Omental fat pad (tissue), 4 donors: ENCODE measurements around the gene HSP90AA1. TPM values are rescaled to one million over a fixed set of nuclear protein-coding genes. Genes with fewer than 3 reads are reported as not detected.
"Not testable (repeated sequence)": the region's sequence is repeated elsewhere in the genome, so short reads cannot be mapped to it uniquely, and the experiment has no call there.

Source experiments
- ATAC-seq: fragments of 150-250 bp; one replicate; pipeline ENCODE4 v1.9.1; 2016; ENCODE audit warnings: mild to moderate bottlenecking, moderate library complexity; ENCODE audit not compliant: low FRiP score
- DNase-seq: peaks from one replicate; pipeline ENCODE4 v3.0.0-alpha.2; 2019; ENCODE audit warnings: low spot score
- total RNA-seq, 4 donors: library from RNA; depleted of rRNA; stranded (reverse); fragments of >200 nt; gene quantifications; one replicate each; pipeline ENCODE4 v1.1.0, GENCODE V29; 2016
- TF ChIP-seq, protein P1 (sequence below), 3 donors: fragments of 450-650 bp; IDR thresholded peaks; one replicate each; pipeline ENCODE4 v1.5.1; 2016 to 2017; ENCODE audit warnings: antibody characterized with exemption in 3 of 3, mild to moderate bottlenecking in 3 of 3, moderate library complexity in 2 of 3

HSP90AA1 gene
- total RNA-seq: 1,000 to 10,000 TPM in 1 of 4 donors, 100 to 1,000 TPM in 3; 453 to 1,533 (median 691) TPM

DNA sequence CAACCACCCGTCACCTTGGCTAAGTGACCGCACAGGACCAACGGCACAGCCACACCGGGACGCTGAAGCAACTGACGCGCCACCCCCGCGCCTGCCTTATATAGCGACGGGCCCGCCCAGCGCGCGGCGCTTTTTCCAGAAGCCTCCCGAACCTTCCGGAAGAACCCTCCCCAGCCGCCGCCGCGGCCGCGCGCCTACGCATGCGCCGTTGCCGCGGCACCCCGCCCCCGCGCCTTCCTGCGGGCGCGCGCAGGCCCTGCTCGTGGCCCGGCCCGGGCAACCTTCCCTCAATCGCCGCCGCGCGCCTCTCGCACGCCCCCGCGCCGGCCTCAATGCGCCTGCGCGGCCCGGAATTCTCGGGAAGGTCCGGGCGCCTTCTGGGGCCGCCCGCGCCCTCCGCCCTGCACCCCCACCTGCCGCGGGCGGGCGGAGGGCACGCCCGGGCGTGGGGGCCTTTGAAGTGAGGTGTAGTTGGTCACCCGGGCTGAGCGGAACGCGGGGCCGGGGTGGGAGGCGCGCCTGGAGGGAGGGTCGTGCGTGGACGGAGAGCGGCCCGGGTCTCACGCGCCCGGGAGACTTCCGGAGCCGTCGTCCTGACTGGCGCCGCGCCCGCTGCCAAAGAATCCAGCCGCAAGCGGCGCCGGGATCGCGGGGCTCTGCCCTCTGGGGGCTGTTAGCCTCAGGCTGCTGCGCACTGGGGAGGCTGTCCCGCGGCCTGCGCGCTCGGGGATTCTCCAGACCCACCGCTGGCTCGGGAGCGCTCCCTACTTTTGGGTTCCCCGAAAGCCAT, at the start of gene HSP90AA1:
TSS of gene HSP90AA1 (minus strand) at position 73 of the 790 bp plus-strand sequence. CDS start 666 bp downstream, outside the sequence.
- DNase-seq: peak; percentile 92
- ATAC-seq: peak; percentile 94
- TF ChIP-seq, protein P1, sequence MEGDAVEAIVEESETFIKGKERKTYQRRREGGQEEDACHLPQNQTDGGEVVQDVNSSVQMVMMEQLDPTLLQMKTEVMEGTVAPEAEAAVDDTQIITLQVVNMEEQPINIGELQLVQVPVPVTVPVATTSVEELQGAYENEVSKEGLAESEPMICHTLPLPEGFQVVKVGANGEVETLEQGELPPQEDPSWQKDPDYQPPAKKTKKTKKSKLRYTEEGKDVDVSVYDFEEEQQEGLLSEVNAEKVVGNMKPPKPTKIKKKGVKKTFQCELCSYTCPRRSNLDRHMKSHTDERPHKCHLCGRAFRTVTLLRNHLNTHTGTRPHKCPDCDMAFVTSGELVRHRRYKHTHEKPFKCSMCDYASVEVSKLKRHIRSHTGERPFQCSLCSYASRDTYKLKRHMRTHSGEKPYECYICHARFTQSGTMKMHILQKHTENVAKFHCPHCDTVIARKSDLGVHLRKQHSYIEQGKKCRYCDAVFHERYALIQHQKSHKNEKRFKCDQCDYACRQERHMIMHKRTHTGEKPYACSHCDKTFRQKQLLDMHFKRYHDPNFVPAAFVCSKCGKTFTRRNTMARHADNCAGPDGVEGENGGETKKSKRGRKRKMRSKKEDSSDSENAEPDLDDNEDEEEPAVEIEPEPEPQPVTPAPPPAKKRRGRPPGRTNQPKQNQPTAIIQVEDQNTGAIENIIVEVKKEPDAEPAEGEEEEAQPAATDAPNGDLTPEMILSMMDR (IDR thresholded peaks at IDR 0.05): no peak

DNA sequence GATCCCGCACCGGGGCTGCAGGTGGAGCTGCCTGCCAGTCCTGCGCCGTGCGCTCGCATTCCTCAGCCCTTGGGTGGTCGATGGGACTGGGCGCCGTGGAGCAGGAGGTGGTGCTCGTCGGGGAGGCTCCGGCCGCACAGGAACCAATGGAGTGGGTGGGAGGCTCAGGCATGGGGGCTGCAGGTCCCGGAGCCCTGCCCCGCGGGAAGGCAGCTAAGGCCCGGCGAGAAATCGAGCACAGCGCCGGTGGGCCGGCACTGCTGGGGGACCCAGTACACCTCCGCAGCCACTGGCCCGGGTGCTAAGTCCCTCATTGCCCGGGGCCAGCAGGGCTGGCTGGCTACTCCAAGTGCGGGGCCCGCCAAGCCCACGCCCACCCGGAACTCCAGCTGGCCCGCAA, 48.6 kb upstream of the HSP90AA1 start:
- DNase-seq, ATAC-seq: not testable (repeated sequence)

DNA sequence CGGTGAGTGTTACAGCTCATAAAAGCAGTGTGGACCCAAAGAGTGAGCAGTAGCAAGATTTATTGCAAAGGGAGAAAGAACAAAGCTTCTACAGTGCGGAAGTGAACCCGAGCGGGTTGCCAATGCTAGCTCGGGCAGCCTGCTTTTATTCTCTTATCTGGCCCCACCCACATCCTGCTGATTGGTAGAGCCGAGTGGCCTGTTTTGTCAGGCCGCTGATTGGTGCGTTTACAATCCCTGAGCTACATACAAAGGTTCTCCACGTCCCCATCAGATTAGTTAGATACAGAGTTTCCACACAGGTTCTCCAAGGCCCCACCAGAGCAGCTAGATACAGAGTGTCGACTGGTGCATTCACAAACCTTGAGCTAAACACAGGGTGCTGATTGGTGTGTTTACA, 47.9 kb upstream of the HSP90AA1 start:
- ATAC-seq, DNase-seq: not testable (repeated sequence)

DNA sequence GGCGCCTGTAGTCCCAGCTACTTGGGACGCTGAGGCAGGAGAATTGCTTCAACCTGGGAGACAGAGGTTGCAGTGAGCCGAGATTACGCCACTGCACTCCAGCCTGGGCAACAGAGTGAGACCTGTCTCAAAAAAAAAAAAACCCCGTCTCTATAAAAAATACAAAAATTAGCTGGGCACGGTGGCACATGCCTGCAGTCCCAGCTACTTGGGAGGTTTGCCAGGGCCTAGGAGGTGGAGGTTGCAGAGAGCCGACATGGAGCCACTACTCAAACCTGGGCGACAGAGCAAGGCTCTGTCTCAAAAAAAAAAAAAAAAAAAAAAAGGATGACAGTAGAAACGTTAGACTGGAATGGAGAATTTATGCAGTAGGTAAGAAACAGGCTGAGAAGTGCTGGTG, 47.2 kb upstream of the HSP90AA1 start:
- ATAC-seq: not testable (repeated sequence)

DNA sequence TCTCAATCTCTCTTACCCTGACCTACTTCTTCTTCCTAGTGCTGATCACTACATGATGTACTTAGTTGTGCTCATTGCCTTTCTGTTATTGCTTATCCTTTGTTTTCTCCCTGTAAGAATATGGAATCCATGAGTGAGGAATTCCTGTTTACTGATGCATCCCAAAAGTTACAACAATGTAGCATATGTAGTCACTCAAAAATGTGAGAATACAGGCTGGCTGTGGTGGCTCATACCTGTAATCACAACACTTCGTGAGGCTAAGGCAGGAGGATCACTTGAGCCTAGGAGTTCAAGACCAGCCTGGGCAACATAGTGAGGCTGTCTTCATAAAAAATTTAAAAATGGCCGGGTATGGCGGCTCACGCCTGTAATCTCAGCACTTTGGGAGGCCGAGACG, 44.9 kb upstream of the HSP90AA1 start:
- DNase-seq (no peak), ATAC-seq (no peak)
- TF ChIP-seq, protein P1 (IDR thresholded peaks at IDR 0.05): no peak

More for the DNA sequence above, 47.2 kb upstream of the HSP90AA1 start:
- not testable (repeated sequence) for DNase-seq

DNA sequence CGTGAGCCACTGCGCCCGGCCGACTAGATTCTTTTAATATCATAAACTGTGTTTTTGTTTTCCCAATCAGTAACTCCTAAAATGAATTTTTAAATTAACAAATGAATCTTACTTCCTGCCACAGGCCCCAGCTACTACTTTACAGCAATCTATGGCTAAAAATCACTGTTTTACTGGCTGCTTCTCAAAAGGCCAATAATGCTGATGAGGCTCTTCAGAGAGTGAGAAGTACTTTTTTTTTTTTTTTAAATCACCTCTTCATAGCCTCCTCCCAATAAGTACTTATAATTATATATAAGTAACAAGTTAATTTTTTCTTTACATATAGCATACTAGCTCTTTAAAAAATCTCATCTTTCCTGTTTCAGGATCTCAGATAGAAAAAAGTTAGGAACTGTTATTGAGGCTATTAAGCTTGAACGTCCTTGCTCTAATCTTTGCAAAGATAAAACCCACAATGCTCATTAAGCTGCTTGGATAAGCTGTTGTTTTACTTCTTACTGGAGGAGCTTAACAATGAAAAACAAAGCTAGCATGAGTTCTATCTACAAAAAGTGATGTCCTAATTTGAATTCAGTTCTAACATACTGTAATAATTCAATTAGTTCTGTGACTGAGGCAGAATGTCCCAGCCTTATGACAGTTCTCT, 40.1 kb upstream of the HSP90AA1 start:
- DNase-seq (no peak), ATAC-seq (no peak)
- TF ChIP-seq, protein P1 (IDR thresholded peaks at IDR 0.05): no peak

DNA sequence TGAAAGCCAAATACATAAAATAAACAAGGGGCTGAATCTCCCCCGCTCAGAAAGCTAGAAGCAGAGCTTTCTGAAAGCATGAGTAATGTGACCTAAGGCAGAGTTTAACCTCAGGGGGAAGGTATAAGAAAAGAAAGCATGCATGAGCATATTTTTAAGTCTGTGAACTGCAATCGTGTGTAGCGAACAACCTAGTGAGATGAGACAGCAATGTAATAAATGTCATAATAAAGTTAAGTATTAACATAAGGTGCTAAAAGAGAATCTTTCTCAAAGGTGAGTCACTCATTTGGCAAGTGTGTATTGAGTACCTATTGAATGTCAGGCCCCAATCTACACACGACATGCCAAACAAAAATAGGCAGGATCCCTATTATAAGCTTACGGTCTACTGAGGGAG, 38.7 kb upstream of the HSP90AA1 start:
- DNase-seq (no peak), ATAC-seq (no peak)
- TF ChIP-seq, protein P1 (IDR thresholded peaks at IDR 0.05): no peak

DNA sequence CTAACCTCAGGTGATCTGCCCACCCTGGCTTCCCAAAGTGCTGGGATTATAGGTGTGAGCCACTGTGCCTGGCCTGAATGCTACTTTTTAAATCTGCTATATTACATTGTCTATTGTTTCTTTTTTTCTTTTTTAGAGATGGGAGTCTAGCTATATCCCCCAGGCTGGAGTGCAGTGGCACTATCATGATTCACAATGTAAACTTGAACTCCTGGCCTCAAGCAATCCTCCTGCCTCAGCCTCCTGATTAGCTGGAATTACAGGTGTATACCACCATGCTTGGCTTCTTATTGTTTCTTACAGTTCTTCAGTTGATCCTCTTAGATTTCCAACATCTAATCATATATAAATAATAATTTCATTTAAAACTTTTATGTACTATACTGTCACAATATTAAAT, 37.6 kb upstream of the HSP90AA1 start:
- DNase-seq: no peak
- TF ChIP-seq, protein P1 (IDR thresholded peaks at IDR 0.05): no peak
- ATAC-seq: no peak
